ENCODE measurements around the gene MEGF9.
"Not testable (repeated sequence)": the region's sequence is repeated elsewhere in the genome, so short reads cannot be mapped to it uniquely, and the experiment has no call there.

Gene MEGF9

GRCh38 chr9:120571443-120572257 lies 142.6 kb downstream of the MEGF9 start:
- DNase-seq (ENCODE audit: low spot score) = no peak

GRCh38 chr9:120570296-120570695 lies 144.0 kb downstream of the MEGF9 start:
- DNase-seq (ENCODE audit: low spot score) = no peak

GRCh38 chr9:120569556-120569955 lies 144.7 kb downstream of the MEGF9 start:
- DNase-seq (ENCODE audit: low spot score) = no peak

GRCh38 chr9:120568816-120569215 lies 145.5 kb downstream of the MEGF9 start:
- no peak for DNase-seq (ENCODE audit: low spot score)

GRCh38 chr9:120567874-120568273 lies 146.4 kb downstream of the MEGF9 start:
- no peak for DNase-seq (ENCODE audit: low spot score)

GRCh38 chr9:120567081-120567480 lies 147.2 kb downstream of the MEGF9 start:
- no peak for DNase-seq (ENCODE audit: low spot score)

- DNase-seq (ENCODE audit: low spot score) = no peak
Observed at GRCh38 chr9:120564589-120564988, 149.7 kb downstream of the MEGF9 start.

GRCh38 chr9:120562861-120563443 lies 151.3 kb downstream of the MEGF9 start:
- no peak for DNase-seq (ENCODE audit: low spot score)

GRCh38 chr9:120561709-120562108 lies 152.6 kb downstream of the MEGF9 start:
- no peak for DNase-seq (ENCODE audit: low spot score)

- no peak for DNase-seq (ENCODE audit: low spot score)
Observed at GRCh38 chr9:120559546-120559945, 154.7 kb downstream of the MEGF9 start.

- no peak for DNase-seq (ENCODE audit: low spot score)
Observed at GRCh38 chr9:120558454-120558853, 155.8 kb downstream of the MEGF9 start.

- no peak for DNase-seq (ENCODE audit: low spot score)
Observed at GRCh38 chr9:120557205-120557604, 157.1 kb downstream of the MEGF9 start.

- no peak for DNase-seq (ENCODE audit: low spot score)
Observed at GRCh38 chr9:120556775-120557174, 157.5 kb downstream of the MEGF9 start.

- DNase-seq (ENCODE audit: low spot score) = no peak
Observed at GRCh38 chr9:120555839-120556238, 158.4 kb downstream of the MEGF9 start.

GRCh38 chr9:120552210-120552704 lies 162.0 kb downstream of the MEGF9 start:
- not testable (repeated sequence) for DNase-seq (ENCODE audit: low spot score)

Data from iPS-NIHi11 (cell line).